ENCODE measurements around the gene PAX5. TPM values are rescaled to one million over a fixed set of nuclear protein-coding genes. Genes with fewer than 3 reads are reported as not detected.

Gene PAX5
- total RNA-seq, 3 donors from 2014 or later (not counting 1 experiment from before 2014, with no cell fraction given) = 1.3 to 2.1 (median 2.0) TPM

GRCh38 chr9:37002413-37003217 is 31.5 kb downstream of the PAX5 start:
- Histone ChIP-seq H3K9me3 (ENCODE audit: control insufficient read depth, insufficient read depth, low read length) (no peaks in the 10 kb centered on the region), H3K4me3 (ENCODE audit: low read length) (peak overlapping the region; percentile 13), H3K4me1 (ENCODE audit: control insufficient read depth, insufficient read depth, low read length) (peaks cover 11% of the 10 kb centered on the region), H3K27ac (ENCODE audit: low read length) (peak overlapping the region; percentile 17), H3K36me3 (ENCODE audit: control insufficient read depth, insufficient read depth, low read length) (no peaks in the 10 kb centered on the region), H3K27me3 (ENCODE audit: control insufficient read depth, insufficient read depth, low read length) (peaks cover 4% of the 10 kb centered on the region)
- Mint-ChIP-seq H3K4me1 (no peaks in the 10 kb centered on the region), H3K27me3 (ENCODE audit: low read depth in 2 of 2) (peaks cover 44 to 71% of the 10 kb centered on the region in 2 donors), H3K36me3 (no peaks in the 10 kb centered on the region), H3K4me3 (no peak overlapping the region), H3K9me3 (no peaks in the 10 kb centered on the region), H3K27ac (no peak overlapping the region)
- no peak for TF ChIP-seq CTCF (IDR thresholded peaks at IDR 0.05)
- DNase-seq (no peak), ATAC-seq (no peak)
- intact Hi-C loops (cut with micrococcal nuclease) = no loop called here
- 9% methylated on average over 61 of the region's 62 CpGs for WGBS (ENCODE audit: insufficient coverage)

- H3K4me1 Mint-ChIP-seq = no peaks in the 10 kb centered on the region
- Histone ChIP-seq H3K9me3 (ENCODE audit: control insufficient read depth, insufficient read depth, low read length) (no peaks in the 10 kb centered on the region), H3K27ac (ENCODE audit: low read length) (peak overlapping the region; percentile 17), H3K4me3 (ENCODE audit: low read length) (peak overlapping the region; percentile 13), H3K36me3 (ENCODE audit: control insufficient read depth, insufficient read depth, low read length) (no peaks in the 10 kb centered on the region), H3K27me3 (ENCODE audit: control insufficient read depth, insufficient read depth, low read length) (peaks cover 4% of the 10 kb centered on the region), H3K4me1 (ENCODE audit: control insufficient read depth, insufficient read depth, low read length) (peaks cover 16% of the 10 kb centered on the region)
- no peak overlapping the region for H3K27ac Mint-ChIP-seq
- intact Hi-C loops (cut with micrococcal nuclease) = no loop called here
- no peak for ATAC-seq
- WGBS (ENCODE audit: insufficient coverage) = 51% methylated on average over 11 of the region's 11 CpGs
- no peak for TF ChIP-seq CTCF (IDR thresholded peaks at IDR 0.05)
- no peak for DNase-seq
- H3K27me3 Mint-ChIP-seq (ENCODE audit: low read depth in 2 of 2) = peaks cover 44 to 66% of the 10 kb centered on the region in 2 donors
- H3K4me3 Mint-ChIP-seq = no peak overlapping the region
- no peaks in the 10 kb centered on the region for H3K36me3 Mint-ChIP-seq
- no peaks in the 10 kb centered on the region for H3K9me3 Mint-ChIP-seq
Observed at GRCh38 chr9:37002036-37002412, 32.0 kb downstream of the PAX5 start.

- 85% methylated on average over 7 of the region's 9 CpGs for WGBS (ENCODE audit: insufficient coverage)
- Mint-ChIP-seq H3K27me3 (ENCODE audit: low read depth in 2 of 2) (peaks cover 48 to 60% of the 10 kb centered on the region in 2 donors), H3K9me3 (no peaks in the 10 kb centered on the region), H3K27ac (no peak overlapping the region), H3K4me1 (peaks cover under 1 to 4% of the 10 kb centered on the region in 2 donors), H3K4me3 (no peak overlapping the region), H3K36me3 (no peaks in the 10 kb centered on the region)
- intact Hi-C loops (cut with micrococcal nuclease) = no loop called here
- no peak for DNase-seq
- TF ChIP-seq CTCF (IDR thresholded peaks at IDR 0.05) = no peak
- H3K36me3 ChIP-seq (ENCODE audit: control insufficient read depth, insufficient read depth, low read length) = no peaks in the 10 kb centered on the region
- no peak overlapping the region for H3K27ac ChIP-seq (ENCODE audit: low read length)
- no peak overlapping the region for H3K4me3 ChIP-seq (ENCODE audit: low read length)
- H3K27me3 ChIP-seq (ENCODE audit: control insufficient read depth, insufficient read depth, low read length) = peaks cover 4% of the 10 kb centered on the region
- ATAC-seq = no peak
- H3K4me1 ChIP-seq (ENCODE audit: control insufficient read depth, insufficient read depth, low read length) = peaks cover 20% of the 10 kb centered on the region
- H3K9me3 ChIP-seq (ENCODE audit: control insufficient read depth, insufficient read depth, low read length) = no peaks in the 10 kb centered on the region
Observed at GRCh38 chr9:37001459-37001858, 32.6 kb downstream of the PAX5 start.

All from natural killer cell (primary cell).